IPS-18a (cell line): Measurements from ENCODE around the gene NMNAT2.
"Not testable (repeated sequence)": the region's sequence is repeated elsewhere in the genome, so short reads cannot be mapped to it uniquely, and the experiment has no call there.

Source experiments
- H3K27ac ChIP-seq: one replicate; pipeline ENCODE4 v1.5.1; 2013; ENCODE audit warnings: low read length
- H3K27me3 ChIP-seq: one replicate; pipeline ENCODE4 v1.6.1; 2013; ENCODE audit warnings: mild to moderate bottlenecking, low read length; ENCODE audit not compliant: control insufficient read depth, insufficient read depth
- H3K36me3 ChIP-seq: one replicate; pipeline ENCODE4 v1.6.1; 2013; ENCODE audit warnings: low read depth, low read length; ENCODE audit not compliant: control insufficient read depth
- H3K4me1 ChIP-seq: one replicate; pipeline ENCODE4 v1.6.1; 2013; ENCODE audit warnings: low read depth, low read length; ENCODE audit not compliant: control insufficient read depth
- H3K4me3 ChIP-seq: one replicate; pipeline ENCODE4 v1.5.1; 2013; ENCODE audit warnings: low read length
- H3K9ac ChIP-seq: one replicate; pipeline ENCODE4 v1.6.1; 2013; ENCODE audit warnings: mild to moderate bottlenecking, low read length, moderate library complexity
- H3K9me3 ChIP-seq: one replicate; pipeline ENCODE4 v1.6.1; 2013; ENCODE audit warnings: low read depth, low read length; ENCODE audit not compliant: control insufficient read depth

Gene NMNAT2

DNA sequence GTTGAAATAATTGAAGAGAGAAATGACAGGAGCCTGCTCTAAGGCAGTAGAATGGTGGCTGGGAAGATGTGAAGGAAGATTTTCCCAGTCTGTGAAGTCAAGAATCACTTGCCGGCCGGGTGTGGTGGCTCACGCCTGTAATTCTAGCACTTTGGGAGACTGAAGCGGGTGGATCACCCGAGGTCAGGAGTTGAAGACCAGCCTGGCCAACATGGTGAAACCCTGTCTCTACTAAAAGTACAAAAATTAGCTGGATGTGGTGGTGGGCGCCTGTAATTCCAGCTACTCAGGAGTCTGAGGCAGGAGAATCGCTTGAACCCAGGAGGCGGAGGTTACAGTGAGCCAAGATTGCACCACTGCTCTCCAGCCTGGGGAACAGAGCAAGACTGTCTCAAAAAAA, 177.3 kb downstream of the NMNAT2 start:
- H3K27ac ChIP-seq, H3K36me3 ChIP-seq, H3K4me1 ChIP-seq, H3K9me3 ChIP-seq, H3K9ac ChIP-seq, H3K27me3 ChIP-seq, H3K4me3 ChIP-seq: not testable (repeated sequence)

DNA sequence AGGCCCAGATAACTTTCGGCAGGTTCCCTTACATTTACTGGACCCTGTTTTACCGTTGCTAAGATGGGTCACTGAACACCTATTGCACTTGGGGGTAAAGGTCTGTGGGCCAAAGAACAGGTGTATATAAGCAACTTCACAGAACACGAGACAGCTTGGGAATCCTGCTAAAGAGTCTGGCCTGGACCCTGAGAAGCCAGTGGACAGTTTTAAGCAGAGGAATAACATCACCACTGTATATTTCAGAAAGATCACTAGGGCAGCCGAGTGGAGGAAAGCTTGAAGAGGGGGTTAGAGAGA, 177.7 kb downstream of the NMNAT2 start:
- no peaks in the 10 kb centered on the region for H3K27me3 ChIP-seq
- no peaks in the 10 kb centered on the region for H3K36me3 ChIP-seq
- no peak overlapping the region for H3K9ac ChIP-seq
- H3K27ac ChIP-seq, result no peak overlapping the region
- peaks cover 4% of the 10 kb centered on the region for H3K4me1 ChIP-seq
- H3K4me3 ChIP-seq, result no peak overlapping the region
- no peaks in the 10 kb centered on the region for H3K9me3 ChIP-seq

DNA sequence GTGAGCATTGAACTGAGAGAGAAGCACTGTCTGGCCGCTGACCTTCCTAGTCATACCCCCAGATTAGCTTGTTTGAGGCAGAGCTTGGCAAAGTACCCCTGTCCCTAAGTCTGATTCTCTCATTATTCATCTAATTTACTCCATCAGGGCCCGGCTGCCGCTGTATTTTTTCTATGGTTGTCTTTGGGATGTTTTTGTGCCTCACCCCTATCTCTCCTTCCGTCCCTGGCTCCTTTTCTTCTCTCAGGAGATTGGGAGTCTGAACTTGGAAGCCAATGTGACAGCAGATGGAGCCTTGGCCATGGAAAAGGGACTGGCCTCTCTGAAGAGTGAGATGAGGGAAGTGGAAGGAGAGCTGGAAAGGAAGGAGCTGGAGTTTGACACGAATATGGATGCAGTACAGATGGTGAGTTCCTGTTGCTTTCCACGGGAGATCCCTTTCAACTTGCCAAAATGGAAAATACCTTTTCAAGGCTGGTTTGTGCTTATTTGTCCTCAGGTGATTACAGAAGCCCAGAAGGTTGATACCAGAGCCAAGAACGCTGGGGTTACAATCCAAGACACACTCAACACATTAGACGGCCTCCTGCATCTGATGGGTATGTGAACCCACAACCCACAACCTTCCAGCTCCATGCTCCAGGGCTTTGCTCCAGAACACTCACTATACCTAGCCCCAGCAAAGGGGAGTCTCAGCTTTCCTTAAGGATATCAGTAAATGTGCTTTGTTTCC, 178.2 kb downstream of the NMNAT2 start:
- Histone ChIP-seq H3K4me1 (peaks cover 9% of the 10 kb centered on the region), H3K27me3 (no peaks in the 10 kb centered on the region), H3K9me3 (no peaks in the 10 kb centered on the region), H3K36me3 (no peaks in the 10 kb centered on the region), H3K27ac (no peak overlapping the region), H3K9ac (no peak overlapping the region), H3K4me3 (no peak overlapping the region)

DNA sequence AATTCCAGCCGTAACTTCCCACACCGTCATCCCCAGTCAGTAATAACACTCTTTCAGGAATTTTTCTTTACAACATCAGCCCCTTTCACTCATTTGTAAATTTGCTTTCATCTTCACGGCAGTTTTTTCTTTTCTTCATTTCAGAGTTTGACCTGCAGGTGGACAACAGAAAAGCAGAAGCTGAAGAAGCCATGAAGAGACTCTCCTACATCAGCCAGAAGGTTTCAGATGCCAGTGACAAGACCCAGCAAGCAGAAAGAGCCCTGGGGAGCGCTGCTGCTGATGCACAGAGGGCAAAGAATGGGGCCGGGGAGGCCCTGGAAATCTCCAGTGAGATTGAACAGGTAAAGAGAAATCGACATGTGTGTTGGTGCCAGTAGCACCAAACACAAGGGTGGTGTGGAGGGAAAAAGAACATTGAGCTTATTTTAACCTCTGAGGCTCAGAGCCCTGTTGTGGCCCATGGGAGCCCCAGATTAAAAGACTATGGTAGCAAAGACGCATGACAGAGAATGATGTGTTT, 178.9 kb downstream of the NMNAT2 start:
- no peaks in the 10 kb centered on the region for H3K9me3 ChIP-seq
- no peak overlapping the region for H3K4me3 ChIP-seq
- no peaks in the 10 kb centered on the region for H3K36me3 ChIP-seq
- peaks cover 15% of the 10 kb centered on the region for H3K4me1 ChIP-seq
- no peak overlapping the region for H3K9ac ChIP-seq
- no peak overlapping the region for H3K27ac ChIP-seq
- no peaks in the 10 kb centered on the region for H3K27me3 ChIP-seq

DNA sequence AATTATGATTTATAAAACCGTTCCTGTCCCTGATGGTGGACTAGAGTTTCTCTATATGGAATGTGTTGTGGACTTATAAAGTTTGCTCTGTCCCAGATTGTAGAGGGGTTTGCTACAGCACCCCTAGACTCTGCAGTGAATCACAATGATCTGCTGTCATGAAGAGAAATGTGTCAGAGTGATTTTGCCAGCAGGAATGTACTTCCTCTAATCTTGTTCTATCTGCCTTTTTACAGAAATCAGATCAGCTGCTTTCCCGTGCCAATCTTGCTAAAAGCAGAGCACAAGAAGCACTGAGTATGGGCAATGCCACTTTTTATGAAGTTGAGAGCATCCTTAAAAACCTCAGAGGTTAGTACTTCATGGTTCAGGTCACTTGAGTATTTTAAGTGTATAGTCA, 180.1 kb downstream of the NMNAT2 start:
- Histone ChIP-seq H3K9ac (no peak overlapping the region), H3K27ac (no peak overlapping the region), H3K27me3 (no peaks in the 10 kb centered on the region), H3K9me3 (no peaks in the 10 kb centered on the region), H3K36me3 (no peaks in the 10 kb centered on the region), H3K4me1 (peaks cover 19% of the 10 kb centered on the region), H3K4me3 (no peak overlapping the region)

DNA sequence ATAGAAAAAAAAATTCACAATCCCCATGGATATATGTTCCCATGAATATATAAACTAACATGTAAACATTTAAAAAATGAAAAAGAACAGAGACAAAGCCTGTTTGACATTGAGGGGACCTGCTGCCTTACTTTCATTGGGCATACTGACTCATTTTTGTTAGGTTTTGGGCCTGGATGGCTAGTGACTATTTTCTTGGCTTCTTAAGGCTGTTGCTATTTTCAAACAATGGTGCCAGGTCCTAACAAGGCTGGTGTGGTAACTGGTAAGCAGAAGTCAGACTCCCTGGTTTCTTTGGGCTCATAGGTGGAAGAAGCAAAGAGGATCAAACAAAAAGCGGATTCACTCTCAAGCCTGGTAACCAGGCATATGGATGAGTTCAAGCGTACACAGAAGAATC, 181.1 kb downstream of the NMNAT2 start:
- H3K4me1 ChIP-seq, result peaks cover 19% of the 10 kb centered on the region
- H3K27ac ChIP-seq, result no peak overlapping the region
- H3K9ac ChIP-seq, result no peak overlapping the region
- H3K36me3 ChIP-seq, result no peaks in the 10 kb centered on the region
- H3K27me3 ChIP-seq, result no peaks in the 10 kb centered on the region
- no peak overlapping the region for H3K4me3 ChIP-seq
- H3K9me3 ChIP-seq, result no peaks in the 10 kb centered on the region

DNA sequence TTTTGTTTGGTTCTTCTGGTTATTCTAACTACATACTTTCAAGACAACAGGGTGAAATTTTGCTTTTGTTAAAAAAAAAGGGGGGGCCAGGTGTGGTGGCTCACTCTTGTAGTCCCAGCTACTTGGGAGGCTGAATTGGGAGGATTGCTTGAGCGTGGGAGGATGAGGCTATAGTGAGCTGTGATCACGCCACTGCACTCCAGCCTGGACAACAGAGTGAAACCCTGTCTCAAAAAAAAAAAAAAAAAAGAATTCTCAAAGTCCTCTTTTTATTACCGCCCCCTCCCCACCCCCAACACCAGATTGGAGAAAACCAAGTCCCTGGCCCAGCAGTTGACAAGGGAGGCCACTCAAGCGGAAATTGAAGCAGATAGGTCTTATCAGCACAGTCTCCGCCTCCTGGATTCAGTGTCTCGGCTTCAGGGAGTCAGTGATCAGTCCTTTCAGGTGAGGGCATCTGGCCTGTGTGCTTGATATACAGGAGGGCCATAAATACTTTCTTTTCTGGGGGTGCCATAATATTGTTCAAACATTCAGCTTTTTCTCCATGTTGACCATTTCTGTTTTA, 181.9 kb downstream of the NMNAT2 start:
- H3K9me3 ChIP-seq, result no peaks in the 10 kb centered on the region
- H3K9ac ChIP-seq, result no peak overlapping the region
- H3K4me3 ChIP-seq, result no peak overlapping the region
- no peaks in the 10 kb centered on the region for H3K27me3 ChIP-seq
- no peaks in the 10 kb centered on the region for H3K36me3 ChIP-seq
- no peak overlapping the region for H3K27ac ChIP-seq
- peaks cover 19% of the 10 kb centered on the region for H3K4me1 ChIP-seq

DNA sequence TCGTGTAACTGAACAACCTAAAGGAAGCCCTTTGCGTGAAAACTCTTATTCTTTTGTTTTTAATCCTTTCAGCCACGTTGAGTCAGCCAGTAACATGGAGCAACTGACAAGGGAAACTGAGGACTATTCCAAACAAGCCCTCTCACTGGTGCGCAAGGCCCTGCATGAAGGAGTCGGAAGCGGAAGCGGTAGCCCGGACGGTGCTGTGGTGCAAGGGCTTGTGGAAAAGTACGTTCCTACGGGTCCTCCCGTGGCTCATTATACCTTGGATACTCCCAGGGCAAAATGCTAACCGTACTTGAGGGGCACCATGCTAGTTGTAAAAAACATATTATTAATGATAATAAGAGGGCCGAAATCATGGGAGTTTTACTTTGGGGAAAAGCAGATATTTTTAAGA, 182.7 kb downstream of the NMNAT2 start:
- Histone ChIP-seq H3K4me3 (peak overlapping the region; percentile 41), H3K27ac (no peak overlapping the region), H3K9ac (peak overlapping the region; percentile 18)

DNA sequence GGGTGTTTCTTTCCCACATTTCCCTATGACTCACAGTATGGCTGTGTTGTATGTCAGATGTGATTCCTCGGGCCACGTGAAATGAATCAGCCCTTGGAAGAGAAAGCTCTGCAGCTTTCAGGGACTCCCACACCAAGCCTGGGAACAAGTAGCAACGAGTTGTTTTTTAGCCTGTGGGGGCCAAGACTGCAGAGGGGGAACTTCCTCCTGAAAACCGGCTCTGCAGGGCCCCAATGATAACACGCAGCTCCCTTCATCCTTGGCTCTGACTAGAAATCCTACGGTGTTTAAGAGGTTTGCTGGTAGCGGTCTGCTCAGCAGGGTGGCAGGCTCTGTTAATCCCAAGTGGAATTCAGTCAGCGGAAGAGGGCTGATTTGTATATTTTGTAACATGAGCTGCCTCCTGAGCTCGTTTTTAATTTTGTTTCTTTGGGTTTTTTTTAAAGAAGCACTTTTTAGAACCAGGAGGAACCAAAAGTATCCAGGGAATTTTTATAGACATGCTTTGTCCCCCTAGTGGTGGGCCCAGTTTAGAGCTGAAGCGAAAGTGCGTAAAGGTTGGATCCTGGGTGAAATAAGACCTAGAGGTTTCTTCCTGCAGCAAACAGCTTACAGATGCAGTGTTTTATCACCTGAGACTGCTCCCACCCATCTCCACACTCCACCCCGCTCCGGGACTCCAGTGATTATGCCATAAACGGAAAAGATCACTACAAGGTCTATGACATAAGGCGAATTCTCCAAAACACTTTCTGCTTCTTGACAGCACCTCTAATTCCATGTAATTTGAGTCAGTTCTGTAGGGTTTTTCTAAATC, 183.3 kb downstream of the NMNAT2 start:
- Histone ChIP-seq H3K4me3 (peak overlapping the region; percentile 41), H3K36me3 (no peaks in the 10 kb centered on the region), H3K27ac (peak overlapping the region; percentile 75), H3K27me3 (no peaks in the 10 kb centered on the region), H3K9me3 (no peaks in the 10 kb centered on the region), H3K4me1 (peaks cover 25% of the 10 kb centered on the region), H3K9ac (peak overlapping the region; percentile 18)

More for the DNA sequence above, 182.7 kb downstream of the NMNAT2 start:
- H3K36me3 ChIP-seq, result no peaks in the 10 kb centered on the region
- H3K9me3 ChIP-seq, result no peaks in the 10 kb centered on the region
- no peaks in the 10 kb centered on the region for H3K27me3 ChIP-seq
- H3K4me1 ChIP-seq, result peaks cover 22% of the 10 kb centered on the region

DNA sequence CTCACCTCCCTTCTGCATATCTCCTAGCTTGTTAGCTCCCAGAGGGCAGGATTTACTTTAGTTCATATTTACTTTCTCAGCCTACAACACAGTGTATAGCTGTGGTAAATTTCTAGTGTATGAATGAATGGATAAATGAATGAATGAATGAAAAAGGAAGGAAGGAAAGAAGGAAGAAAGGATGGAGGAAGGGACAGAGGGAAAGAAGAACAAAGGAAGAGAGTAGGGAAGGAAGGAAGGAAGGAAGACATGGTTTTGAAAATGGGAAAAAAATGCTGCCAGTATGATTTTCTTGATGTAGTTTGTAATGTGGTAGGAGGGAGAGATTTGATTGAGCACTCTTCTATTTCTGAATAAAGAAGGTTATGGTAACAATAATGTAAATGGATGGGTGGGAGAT, 185.1 kb downstream of the NMNAT2 start:
- H3K9me3 ChIP-seq, result no peaks in the 10 kb centered on the region
- no peaks in the 10 kb centered on the region for H3K36me3 ChIP-seq
- no peak overlapping the region for H3K27ac ChIP-seq
- no peaks in the 10 kb centered on the region for H3K27me3 ChIP-seq
- H3K9ac ChIP-seq, result no peak overlapping the region
- H3K4me3 ChIP-seq, result no peak overlapping the region
- H3K4me1 ChIP-seq, result peaks cover 25% of the 10 kb centered on the region

DNA sequence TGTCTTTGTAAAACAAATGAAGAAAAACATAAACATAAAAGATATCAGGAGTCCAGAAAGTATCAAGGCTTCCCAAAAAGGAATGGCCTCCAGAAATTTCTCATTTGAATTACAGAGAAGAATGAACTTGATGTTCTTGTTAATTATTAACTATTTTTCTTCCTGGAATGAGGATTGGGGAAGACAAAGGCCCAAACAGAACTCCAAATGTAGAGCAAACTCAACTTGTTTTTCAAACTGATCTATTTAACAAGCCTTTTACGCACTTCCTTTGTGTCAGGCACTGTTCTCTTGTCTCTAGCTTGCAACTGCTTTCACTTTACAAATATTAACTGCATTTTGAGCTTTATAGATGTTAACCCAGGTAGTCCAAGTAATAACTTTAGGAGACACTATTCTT, 186.6 kb downstream of the NMNAT2 start:
- Histone ChIP-seq H3K9ac (no peak overlapping the region), H3K4me1 (peaks cover 25% of the 10 kb centered on the region), H3K36me3 (no peaks in the 10 kb centered on the region), H3K9me3 (no peaks in the 10 kb centered on the region), H3K27me3 (no peaks in the 10 kb centered on the region), H3K4me3 (no peak overlapping the region), H3K27ac (no peak overlapping the region)
